ENCODE results near the gene CSTF2T. TPM values are rescaled to one million over a fixed set of nuclear protein-coding genes. Genes with fewer than 3 reads are reported as not detected.

CSTF2T gene
- polyA plus RNA-seq, 1 donor from 2014 or later = 19.7 TPM

- Histone ChIP-seq H3K4me2 (ENCODE audit: low read length) (no peak overlapping the region), H3K36me3 (ENCODE audit: insufficient read depth, low read length) (no peaks in the 10 kb centered on the region), H2AFZ (ENCODE audit: low read depth, low read length) (no peak overlapping the region)
Measured at GRCh38 chr10:51666456-51666855, 32.9 kb downstream of the CSTF2T start.

DNA sequence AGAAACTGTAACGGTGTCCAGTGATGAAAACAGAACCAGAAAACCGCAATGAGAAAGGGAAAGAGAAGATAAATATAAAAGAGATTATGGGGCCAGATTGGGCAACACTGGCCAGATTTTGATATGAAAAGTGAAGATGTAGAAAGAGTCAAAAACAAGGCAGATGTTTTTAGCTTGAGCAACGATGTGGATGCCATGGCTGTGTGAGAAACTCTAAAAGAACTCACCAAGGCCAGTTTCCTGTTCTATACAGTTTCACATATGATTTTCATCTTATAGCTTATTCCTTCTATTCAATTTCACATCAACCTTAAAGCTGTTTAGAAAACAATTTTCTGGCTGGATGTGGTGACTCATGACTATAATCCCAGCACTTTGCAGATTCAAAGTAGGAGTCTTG lies 36.3 kb downstream of the CSTF2T start:
- TF ChIP-seq REST (IDR thresholded peaks at IDR 0.05; ENCODE audit: borderline replicate concordance) = no peak
- no peak for TF ChIP-seq EZH2 (IDR thresholded peaks at IDR 0.05; ENCODE audit: borderline replicate concordance, insufficient read depth, low read length, poor library complexity, severe bottlenecking)
- no peak for TF ChIP-seq POLR2AphosphoS5 (IDR thresholded peaks at IDR 0.05)
- no peak for TF ChIP-seq EP300 (conservative IDR thresholded peaks at IDR 0.05; ENCODE audit: poor library complexity, severe bottlenecking)
- no peak for TF ChIP-seq TAF1 (IDR thresholded peaks at IDR 0.05; ENCODE audit: low read depth)
- TF ChIP-seq, protein P1, sequence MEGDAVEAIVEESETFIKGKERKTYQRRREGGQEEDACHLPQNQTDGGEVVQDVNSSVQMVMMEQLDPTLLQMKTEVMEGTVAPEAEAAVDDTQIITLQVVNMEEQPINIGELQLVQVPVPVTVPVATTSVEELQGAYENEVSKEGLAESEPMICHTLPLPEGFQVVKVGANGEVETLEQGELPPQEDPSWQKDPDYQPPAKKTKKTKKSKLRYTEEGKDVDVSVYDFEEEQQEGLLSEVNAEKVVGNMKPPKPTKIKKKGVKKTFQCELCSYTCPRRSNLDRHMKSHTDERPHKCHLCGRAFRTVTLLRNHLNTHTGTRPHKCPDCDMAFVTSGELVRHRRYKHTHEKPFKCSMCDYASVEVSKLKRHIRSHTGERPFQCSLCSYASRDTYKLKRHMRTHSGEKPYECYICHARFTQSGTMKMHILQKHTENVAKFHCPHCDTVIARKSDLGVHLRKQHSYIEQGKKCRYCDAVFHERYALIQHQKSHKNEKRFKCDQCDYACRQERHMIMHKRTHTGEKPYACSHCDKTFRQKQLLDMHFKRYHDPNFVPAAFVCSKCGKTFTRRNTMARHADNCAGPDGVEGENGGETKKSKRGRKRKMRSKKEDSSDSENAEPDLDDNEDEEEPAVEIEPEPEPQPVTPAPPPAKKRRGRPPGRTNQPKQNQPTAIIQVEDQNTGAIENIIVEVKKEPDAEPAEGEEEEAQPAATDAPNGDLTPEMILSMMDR (IDR thresholded peaks at IDR 0.05; ENCODE audit: poor library complexity, severe bottlenecking) = no peak
- no peak for TF ChIP-seq RAD21 (conservative IDR thresholded peaks at IDR 0.05)
- H3K9ac ChIP-seq (ENCODE audit: low read length) = no peak overlapping the region
- H3K9me3 ChIP-seq (ENCODE audit: low read length) = no peaks in the 10 kb centered on the region
- no peaks in the 10 kb centered on the region for H3K9me2 ChIP-seq (ENCODE audit: insufficient read depth, low read length)
- H3K27ac ChIP-seq (ENCODE audit: low read length) = no peak overlapping the region
- no peak overlapping the region for H2AFZ ChIP-seq (ENCODE audit: low read depth, low read length)
- H4K20me1 ChIP-seq (ENCODE audit: insufficient read depth) = no peaks in the 10 kb centered on the region
- H3F3A ChIP-seq (ENCODE audit: insufficient read depth, low read length, poor library complexity, severe bottlenecking) = no peaks in the 10 kb centered on the region
- H3K79me2 ChIP-seq (replicated peaks; ENCODE audit: insufficient read depth, low read length) = no peaks in the 10 kb centered on the region
- H3K36me3 ChIP-seq (ENCODE audit: insufficient read depth, low read length) = no peaks in the 10 kb centered on the region
- H3K4me3 ChIP-seq (ENCODE audit: low read length) = no peak overlapping the region
- no peaks in the 10 kb centered on the region for H3K27me3 ChIP-seq (ENCODE audit: insufficient read depth, low read depth, low read length)
- no peak overlapping the region for H3K4me2 ChIP-seq (ENCODE audit: low read length)

More at GRCh38 chr10:51666456-51666855, 32.9 kb downstream of the CSTF2T start:
- no peak overlapping the region for H3K9ac ChIP-seq (ENCODE audit: low read length)
- no peaks in the 10 kb centered on the region for H3K79me2 ChIP-seq (replicated peaks; ENCODE audit: insufficient read depth, low read length)
- H3K9me3 ChIP-seq (ENCODE audit: low read length) = no peaks in the 10 kb centered on the region
- H3K9me2 ChIP-seq (ENCODE audit: insufficient read depth, low read length) = no peaks in the 10 kb centered on the region
- no peak for TF ChIP-seq POLR2AphosphoS5 (IDR thresholded peaks at IDR 0.05)
- TF ChIP-seq, protein P1 (IDR thresholded peaks at IDR 0.05; ENCODE audit: poor library complexity, severe bottlenecking) = no peak
- TF ChIP-seq MXI1 (conservative IDR thresholded peaks at IDR 0.05; ENCODE audit: poor library complexity, severe bottlenecking) = no peak
- TF ChIP-seq REST (IDR thresholded peaks at IDR 0.05; ENCODE audit: borderline replicate concordance) = no peak
- no peak for TF ChIP-seq SMC3 (conservative IDR thresholded peaks at IDR 0.05; ENCODE audit: poor library complexity)
- TF ChIP-seq EP300 (conservative IDR thresholded peaks at IDR 0.05; ENCODE audit: poor library complexity, severe bottlenecking) = no peak
- no peak for TF ChIP-seq RAD21 (conservative IDR thresholded peaks at IDR 0.05)
- TF ChIP-seq EZH2 (IDR thresholded peaks at IDR 0.05; ENCODE audit: borderline replicate concordance, insufficient read depth, low read length, poor library complexity, severe bottlenecking) = no peak
- TF ChIP-seq TAF1 (IDR thresholded peaks at IDR 0.05; ENCODE audit: low read depth) = no peak
- no peaks in the 10 kb centered on the region for H3F3A ChIP-seq (ENCODE audit: insufficient read depth, low read length, poor library complexity, severe bottlenecking)
- H3K27me3 ChIP-seq (ENCODE audit: insufficient read depth, low read depth, low read length) = no peaks in the 10 kb centered on the region
- H4K20me1 ChIP-seq (ENCODE audit: insufficient read depth) = no peaks in the 10 kb centered on the region
- no peak overlapping the region for H3K4me3 ChIP-seq (ENCODE audit: low read length)
- no peak overlapping the region for H3K27ac ChIP-seq (ENCODE audit: low read length)
